Inflammatory macrophage treated with lipopolysaccharide for 1 hour (primary cell): ENCODE data around the gene ATP2A2.

Experiments used
- DNase-seq, 2 donors: peaks; one replicate each; pipeline ENCODE4 v3.0.0-alpha.2; 2020 to 2022

ATP2A2 gene

DNA sequence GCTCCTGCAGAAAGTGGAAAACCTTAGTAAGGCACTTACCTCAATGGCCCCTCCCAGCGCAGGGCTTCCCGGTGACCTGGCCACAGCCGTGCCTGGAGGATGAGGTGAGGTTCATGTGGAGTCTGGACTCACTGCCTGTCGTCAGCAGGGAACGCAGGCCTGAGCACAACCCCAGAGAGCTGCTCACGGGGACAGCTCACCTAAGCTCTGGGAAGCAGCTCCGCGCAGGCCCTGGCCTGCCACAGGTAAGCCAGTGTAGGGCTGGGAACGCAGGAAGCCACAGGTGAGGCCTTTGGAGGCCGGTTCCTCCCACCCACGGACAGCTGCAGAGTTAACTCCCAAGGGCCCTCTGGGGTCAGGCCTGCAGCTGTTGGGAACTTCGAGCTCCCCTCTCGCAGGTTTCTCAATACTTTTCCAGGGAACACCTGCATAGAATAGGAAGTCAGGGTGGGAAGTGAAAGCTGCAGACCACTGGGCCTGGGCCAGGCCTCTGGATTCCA lies 89.7 kb downstream of the ATP2A2 start:
- no peak for DNase-seq

DNA sequence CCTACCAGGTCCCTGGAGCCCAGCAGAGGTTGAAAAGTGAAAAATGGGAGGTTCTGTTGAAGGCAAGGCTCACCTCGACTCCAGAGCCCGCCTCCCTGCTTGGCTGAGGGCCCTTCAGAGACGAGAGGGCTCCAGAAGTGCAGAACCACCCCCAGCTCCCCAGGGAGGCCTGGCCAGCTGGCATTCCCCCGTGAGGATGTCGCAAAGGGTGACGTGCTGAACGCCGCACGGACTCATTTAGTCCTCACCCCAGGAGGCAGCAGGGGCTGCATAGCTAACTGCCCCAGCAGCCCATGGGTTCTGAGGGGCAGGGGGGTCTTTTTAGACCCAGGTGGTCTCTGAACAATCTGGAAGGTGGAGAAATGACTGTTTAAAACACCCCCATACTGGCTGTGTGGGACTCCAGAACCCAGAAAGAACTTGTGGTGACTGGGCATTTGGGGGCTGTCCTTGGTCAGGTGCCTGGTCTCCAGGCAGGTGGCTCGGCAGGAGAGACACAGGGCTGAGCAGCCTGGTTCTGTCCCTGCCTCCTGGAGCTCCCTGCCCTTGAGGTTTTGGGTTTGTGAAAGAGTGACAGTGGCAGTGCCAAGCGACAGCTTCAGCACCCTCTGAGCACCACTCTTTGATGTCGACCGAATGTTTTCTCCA lies 90.5 kb downstream of the ATP2A2 start:
- no peak for DNase-seq

DNA sequence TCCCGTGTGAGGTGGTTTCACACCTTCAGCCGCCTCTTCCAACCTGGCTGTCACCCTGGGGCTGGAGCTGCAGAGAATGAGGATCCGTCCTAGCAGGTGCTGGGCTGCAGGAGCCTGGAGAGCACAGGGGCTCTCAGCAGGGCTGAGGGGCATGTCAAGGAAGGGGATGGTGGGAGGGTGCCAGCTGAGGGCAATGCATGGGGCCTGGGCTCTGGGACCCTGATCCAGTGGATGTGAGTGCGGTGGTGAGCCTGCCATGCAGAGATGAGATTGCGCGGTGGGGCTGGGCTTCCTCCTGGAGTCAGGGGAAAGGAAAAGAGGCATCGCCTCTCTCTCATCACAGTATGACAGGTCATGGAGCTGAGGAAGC lies 91.0 kb downstream of the ATP2A2 start:
- DNase-seq: no peak

DNA sequence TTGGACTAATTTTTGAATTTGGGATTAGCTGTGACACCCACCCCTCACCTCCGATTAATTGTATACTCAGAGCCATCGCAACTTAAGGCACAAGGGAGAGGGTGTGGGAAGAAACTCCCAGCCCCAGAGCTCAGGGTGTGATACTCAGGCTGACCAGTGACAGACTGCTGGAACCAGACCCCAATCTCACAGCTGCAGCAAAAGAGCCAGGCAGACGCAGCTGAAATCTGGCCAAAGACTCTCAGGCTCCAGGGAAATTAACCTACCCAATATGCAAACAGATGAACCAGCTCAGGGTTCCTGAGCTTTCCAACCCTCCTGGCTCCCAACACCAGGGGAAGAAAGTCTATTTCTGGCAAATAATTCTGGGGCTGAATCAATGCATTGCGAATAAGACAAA lies 92.0 kb downstream of the ATP2A2 start:
- no peak for DNase-seq

GRCh38 chr12:110373425-110373824 lies 92.4 kb downstream of the ATP2A2 start:
- DNase-seq: no peak

GRCh38 chr12:110373962-110374611 lies 93.0 kb downstream of the ATP2A2 start:
- no peak for DNase-seq

DNA sequence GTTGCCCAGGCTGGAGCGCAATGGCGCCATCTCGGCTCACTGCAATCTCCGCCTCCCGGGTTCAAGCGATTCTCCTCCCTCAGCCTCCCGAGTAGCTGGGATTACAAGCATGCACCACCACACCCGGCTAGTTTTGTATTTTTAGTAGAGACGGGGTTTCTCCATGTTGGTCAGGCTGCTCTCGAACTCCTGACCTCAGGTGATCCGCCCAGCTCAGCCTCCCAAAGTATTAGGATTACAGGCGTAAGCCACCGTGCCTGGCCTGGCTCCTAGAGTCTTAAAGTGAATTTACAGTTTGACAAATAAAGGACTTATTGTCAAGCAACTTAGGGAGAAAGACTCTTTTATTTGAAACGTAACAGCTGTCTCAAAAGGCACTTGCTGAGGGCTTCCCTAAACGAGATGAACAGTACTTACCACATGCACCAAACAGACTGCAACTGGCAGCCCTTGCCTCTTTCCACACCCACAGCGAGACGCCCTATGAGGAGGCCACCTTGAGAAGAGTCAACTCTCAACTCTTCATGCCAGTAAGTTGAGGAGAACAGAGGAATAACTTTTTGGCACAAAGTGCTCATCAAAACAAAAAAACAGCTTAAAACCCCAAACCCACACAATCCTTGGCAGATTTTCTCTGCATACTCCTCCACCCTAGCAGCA lies 97.2 kb downstream of the ATP2A2 start:
- DNase-seq: peak in 1 of 2 donors; percentile 50

GRCh38 chr12:110379197-110379596 lies 98.2 kb downstream of the ATP2A2 start:
- peak; percentile 72 to 81 for DNase-seq

GRCh38 chr12:110379631-110380030 lies 98.6 kb downstream of the ATP2A2 start:
- peak; percentile 24 to 44 for DNase-seq

GRCh38 chr12:110382683-110383082 lies 101.6 kb downstream of the ATP2A2 start:
- DNase-seq: no peak
